A549 (cell line): ENCODE measurements around the gene ACIN1. TPM values are rescaled to one million over a fixed set of nuclear protein-coding genes. Genes with fewer than 3 reads are reported as not detected.

Experiments used
- ATAC-seq, 2 experiments: fragments of 200-7000 bp in 1 of 2; fragments of >200 bp in 1 of 2; cut with Nextera tagmentation in 1 of 2; cut with Tn5 transposase in 1 of 2; 3 replicates each; pipeline versions ENCODE4 v1.8.0 to v1.9.1; 2018 to 2020; ENCODE audit warnings: mild to moderate bottlenecking in 1 of 2, moderate library complexity in 1 of 2
- CTCF ChIA-PET: fragments of 300-600 bp; sonication (Branson Sonifier 250); formaldehyde crosslinking; extraction: SDS; loops from one replicate; lab custom pipeline; 2021; ENCODE audit warnings: antibody characterized with exemption, inconsistent platforms; lab: Yijun Ruan, JAX
- POLR2A ChIA-PET: fragments of 350-600 bp; formaldehyde crosslinking; extraction: SDS; loops from one replicate; lab custom pipeline; 2021; ENCODE audit warnings: antibody characterized with exemption, inconsistent platforms; lab: Yijun Ruan, JAX
- DNase-seq, 2 experiments: peaks; one replicate each; pipeline versions ENCODE4 v3.0.0 to v3.0.0-alpha.2; 2011 to 2016; ENCODE audit warnings: low read depth in 1 of 2, low spot score in 1 of 2
- FAIRE-seq: peaks from 2 replicates; lab custom pipeline; 2011; peaks lifted over from hg19 to GRCh38; lab: Jason Lieb, UNC
- H3K27ac ChIP-seq, 2 experiments: fragments of >200 bp; sonication (Bioruptor Twin); formaldehyde crosslinking; 3 replicates each; pipeline ENCODE4 v1.5.1; 2016 to 2017
- H3K4me1 ChIP-seq: fragments of >200 bp; sonication (Bioruptor Twin); formaldehyde crosslinking; 3 replicates; pipeline ENCODE4 v1.6.1; 2016
- H3K4me2 ChIP-seq: fragments of >200 bp; sonication (Bioruptor Twin); formaldehyde crosslinking; 3 replicates; pipeline ENCODE4 v1.6.1; 2016
- H3K4me3 ChIP-seq: fragments of >200 bp; sonication (Bioruptor Twin); formaldehyde crosslinking; 3 replicates; pipeline ENCODE4 v1.5.1; 2016
- H3K9me3 ChIP-seq: fragments of >200 bp; sonication (Bioruptor Twin); formaldehyde crosslinking; 3 replicates; pipeline ENCODE4 v1.6.1; 2016
- ESRRA ChIP-seq: fragments of 150-350 bp; IDR thresholded peaks from 2 replicates; pipeline ENCODE4 v1.6.1; 2014; ENCODE audit warnings: mild to moderate bottlenecking, low read length, borderline replicate concordance
- FOSL2 ChIP-seq, 2 experiments: fragments of 450-650 bp in 1 of 2; fragments of >200 bp in 1 of 2; sonication (Bioruptor Twin) in 1 of 2; formaldehyde crosslinking; IDR thresholded peaks; 2 replicates each; pipeline versions ENCODE4 v1.5.0 to v1.6.1; 2016 to 2020; ENCODE audit warnings: mild to moderate bottlenecking in 1 of 2, moderate library complexity in 1 of 2
- GATA3 ChIP-seq: IDR thresholded peaks from 2 replicates; pipeline ENCODE4 v1.6.1; 2012; ENCODE audit warnings: borderline replicate concordance
- HEYL ChIP-seq: fragments of 250-450 bp; sonication (Bioruptor Pico); IDR thresholded peaks from 2 replicates; pipeline ENCODE4 v1.8.0; 2021; ENCODE audit warnings: mild to moderate bottlenecking, moderate library complexity
- JUN ChIP-seq, 2 experiments: fragments of >200 bp; sonication (Bioruptor Twin); formaldehyde crosslinking; IDR thresholded peaks; 2 replicates in 1 of 2; 3 replicates in 1 of 2; pipeline ENCODE4 v1.6.1; 2016 to 2017
- JUNB ChIP-seq: fragments of >200 bp; sonication (Bioruptor Twin); formaldehyde crosslinking; IDR thresholded peaks from 2 replicates; pipeline ENCODE4 v1.6.1; 2016
- MYC ChIP-seq: IDR thresholded peaks from 2 replicates; pipeline ENCODE4 v1.6.1; 2012; ENCODE audit warnings: mild to moderate bottlenecking, inconsistent platforms, low read length, improper control_type of control experiment, borderline replicate concordance
- NPAS2 ChIP-seq: fragments of 250-450 bp; sonication (Bioruptor Pico); IDR thresholded peaks from 2 replicates; pipeline ENCODE4 v1.8.0; 2022; ENCODE audit warnings: mild to moderate bottlenecking, moderate library complexity, borderline replicate concordance
- NR3C1 ChIP-seq: fragments of >200 bp; sonication (Bioruptor Twin); formaldehyde crosslinking; IDR thresholded peaks from 3 replicates; pipeline ENCODE4 v1.6.1; 2017
- PHF8 ChIP-seq: fragments of 200-600 bp; sonication (generic); IDR thresholded peaks from 2 replicates; pipeline ENCODE4 v1.6.1; 2016; ENCODE audit warnings: low read depth, mild to moderate bottlenecking, antibody characterized with exemption, moderate library complexity, borderline replicate concordance
- POLR2A ChIP-seq: IDR thresholded peaks from 2 replicates; pipeline ENCODE4 v1.6.1; 2012; ENCODE audit warnings: mild to moderate bottlenecking, low read length
- POLR2AphosphoS2 ChIP-seq: conservative IDR thresholded peaks from 2 replicates; pipeline ENCODE4 v1.6.1; 2012; ENCODE audit warnings: low read length, improper control_type of control experiment, inconsistent platforms
- RAD21 ChIP-seq, 2 experiments: fragments of >200 bp in 1 of 2; sonication (Bioruptor Twin) in 1 of 2; formaldehyde crosslinking in 1 of 2; IDR thresholded peaks in 1 of 2; conservative IDR thresholded peaks in 1 of 2; 2 replicates in 1 of 2; 3 replicates in 1 of 2; pipeline ENCODE4 v1.6.1; 2012 to 2018; ENCODE audit warnings: inconsistent platforms in 1 of 2
- RFX5 ChIP-seq: fragments of 450-650 bp; IDR thresholded peaks from 2 replicates; pipeline ENCODE4 v1.7.1; 2014; ENCODE audit warnings: antibody characterized with exemption, mild to moderate bottlenecking, moderate library complexity
- SMC3 ChIP-seq: fragments of >200 bp; sonication (Bioruptor Twin); formaldehyde crosslinking; IDR thresholded peaks from 3 replicates; pipeline ENCODE4 v1.6.1; 2018; ENCODE audit warnings: inconsistent platforms
- WGBS: methylation state at CpG from one replicate; pipeline ENCODE4 v1.1.6; 2017; ENCODE audit errors: missing lambda C conversion rate; 5-methylcytosine and 5-hydroxymethylcytosine counted together
- polyA plus RNA-seq, 4 experiments: library from polyadenylated mRNA; depleted of rRNA in 3 of 4; stranded (reverse); fragments of >200 nt; fragmentation: RNase III in 1 of 4; extraction: RNeasy Plus Mini Kit Qiagen cat#74134 plus additional on column Dnase treatment in 1 of 4; gene quantifications; 2 replicates in 3 of 4; 3 replicates in 1 of 4; pipeline ENCODE4 v1.2.3, GENCODE V29; 2011 to 2017
- TF ChIP-seq, protein P1 (sequence below): IDR thresholded peaks from 2 replicates; pipeline ENCODE4 v1.6.1; 2012
- TF ChIP-seq, protein P2 (sequence below): fragments of >200 bp; sonication (Bioruptor Twin); formaldehyde crosslinking; IDR thresholded peaks from 3 replicates; pipeline ENCODE4 v1.6.1; 2016
- TF ChIP-seq, protein P3 (sequence below): fragments of >200 bp; sonication (Bioruptor Twin); formaldehyde crosslinking; IDR thresholded peaks from 3 replicates; pipeline ENCODE4 v1.5.1; 2016
- TF ChIP-seq, protein P4 (sequence below): fragments of 200-600 bp; sonication (generic); IDR thresholded peaks from 2 replicates; pipeline ENCODE4 v1.6.1; 2016; ENCODE audit warnings: antibody characterized with exemption, mild to moderate bottlenecking, moderate library complexity

ACIN1 gene
- polyA plus RNA-seq, 2 of the 4 experiments (the other 2 are of a cell fraction), result 140 to 147 TPM

DNA sequence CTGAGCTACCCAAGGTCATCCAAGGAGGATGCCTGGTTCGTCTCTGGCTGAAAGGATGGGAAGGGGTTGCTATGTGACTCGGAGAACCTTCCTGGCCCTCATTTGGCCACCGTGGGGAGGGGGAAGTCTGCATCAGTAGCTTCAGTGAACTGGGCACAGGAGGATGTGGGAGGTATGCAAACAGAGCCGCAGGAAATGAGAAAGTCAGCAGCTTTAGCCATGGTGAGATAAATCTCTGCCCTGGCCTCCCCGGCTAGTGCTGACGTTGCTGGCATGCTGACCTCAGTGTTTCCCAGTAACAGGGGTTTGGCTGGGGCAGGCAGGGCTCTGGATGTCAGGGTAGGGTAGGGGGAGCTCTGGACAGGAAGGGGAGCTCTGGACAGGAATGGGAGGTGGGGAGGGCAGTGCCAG lies 26.4 kb upstream of the ACIN1 start (continued):
- TF ChIP-seq, protein P1, sequence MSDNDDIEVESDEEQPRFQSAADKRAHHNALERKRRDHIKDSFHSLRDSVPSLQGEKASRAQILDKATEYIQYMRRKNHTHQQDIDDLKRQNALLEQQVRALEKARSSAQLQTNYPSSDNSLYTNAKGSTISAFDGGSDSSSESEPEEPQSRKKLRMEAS, result no peak
- TF ChIP-seq POLR2A (no peak), ESRRA (no peak), NR3C1 (no peak), MYC (no peak), GATA3 (no peak), PHF8 (no peak)
- TF ChIP-seq, protein P2, sequence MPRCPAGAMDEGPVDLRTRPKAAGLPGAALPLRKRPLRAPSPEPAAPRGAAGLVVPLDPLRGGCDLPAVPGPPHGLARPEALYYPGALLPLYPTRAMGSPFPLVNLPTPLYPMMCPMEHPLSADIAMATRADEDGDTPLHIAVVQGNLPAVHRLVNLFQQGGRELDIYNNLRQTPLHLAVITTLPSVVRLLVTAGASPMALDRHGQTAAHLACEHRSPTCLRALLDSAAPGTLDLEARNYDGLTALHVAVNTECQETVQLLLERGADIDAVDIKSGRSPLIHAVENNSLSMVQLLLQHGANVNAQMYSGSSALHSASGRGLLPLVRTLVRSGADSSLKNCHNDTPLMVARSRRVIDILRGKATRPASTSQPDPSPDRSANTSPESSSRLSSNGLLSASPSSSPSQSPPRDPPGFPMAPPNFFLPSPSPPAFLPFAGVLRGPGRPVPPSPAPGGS, result no peak

DNA sequence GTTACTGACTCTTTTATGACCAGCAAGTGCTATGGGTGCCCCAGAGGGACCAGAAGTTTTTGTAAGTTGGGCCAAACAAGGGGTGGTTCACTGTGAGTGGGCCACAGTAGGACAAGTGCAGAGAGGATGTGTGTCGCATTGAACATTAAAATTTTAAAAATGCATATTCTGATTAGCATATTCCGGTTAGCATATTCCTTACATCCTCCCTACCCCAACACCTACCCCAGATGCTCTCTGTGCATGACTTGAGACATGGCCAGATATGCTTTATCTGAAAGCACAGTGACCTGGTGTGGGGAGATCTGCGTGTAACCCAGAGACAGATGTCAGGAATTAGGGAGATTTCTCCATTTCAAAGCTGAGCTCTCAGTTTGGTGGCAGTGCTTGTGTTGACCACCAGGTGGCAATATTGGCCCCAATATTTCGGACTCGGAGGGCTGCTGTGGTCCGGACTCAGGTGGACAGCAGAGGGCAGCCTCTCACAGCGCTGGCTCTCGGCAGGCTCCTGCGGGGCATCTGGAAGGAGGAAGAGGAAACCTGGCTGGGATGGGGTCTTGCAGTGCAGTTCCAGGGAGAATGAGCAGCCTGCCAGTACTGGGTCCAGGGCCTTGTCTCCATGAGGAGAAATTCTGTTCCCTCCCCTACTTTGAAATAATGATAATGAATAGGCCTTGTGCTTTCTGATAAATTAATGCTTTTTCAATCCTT lies 25.8 kb upstream of the ACIN1 start:
- DNase-seq, result peak; percentile 81 to 92
- TF ChIP-seq JUNB, result no peak
- TF ChIP-seq SMC3, result peak; percentile 100
- TF ChIP-seq, protein P3, sequence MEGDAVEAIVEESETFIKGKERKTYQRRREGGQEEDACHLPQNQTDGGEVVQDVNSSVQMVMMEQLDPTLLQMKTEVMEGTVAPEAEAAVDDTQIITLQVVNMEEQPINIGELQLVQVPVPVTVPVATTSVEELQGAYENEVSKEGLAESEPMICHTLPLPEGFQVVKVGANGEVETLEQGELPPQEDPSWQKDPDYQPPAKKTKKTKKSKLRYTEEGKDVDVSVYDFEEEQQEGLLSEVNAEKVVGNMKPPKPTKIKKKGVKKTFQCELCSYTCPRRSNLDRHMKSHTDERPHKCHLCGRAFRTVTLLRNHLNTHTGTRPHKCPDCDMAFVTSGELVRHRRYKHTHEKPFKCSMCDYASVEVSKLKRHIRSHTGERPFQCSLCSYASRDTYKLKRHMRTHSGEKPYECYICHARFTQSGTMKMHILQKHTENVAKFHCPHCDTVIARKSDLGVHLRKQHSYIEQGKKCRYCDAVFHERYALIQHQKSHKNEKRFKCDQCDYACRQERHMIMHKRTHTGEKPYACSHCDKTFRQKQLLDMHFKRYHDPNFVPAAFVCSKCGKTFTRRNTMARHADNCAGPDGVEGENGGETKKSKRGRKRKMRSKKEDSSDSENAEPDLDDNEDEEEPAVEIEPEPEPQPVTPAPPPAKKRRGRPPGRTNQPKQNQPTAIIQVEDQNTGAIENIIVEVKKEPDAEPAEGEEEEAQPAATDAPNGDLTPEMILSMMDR, result peak; percentile 100
- TF ChIP-seq MYC, result 0 out of 2 replicates have a peak, but pooled peaks have one; percentile 31
- peak; percentile 99 for TF ChIP-seq RAD21 (conservative IDR thresholded peaks at IDR 0.05 in 1 of 2, IDR thresholded peaks at IDR 0.05 in 1 of 2)
- TF ChIP-seq GATA3, result no peak
- peak; percentile 86 to 95 for ATAC-seq
- Histone ChIP-seq H3K4me1 (peaks cover 2% of the 10 kb centered on the region; the same call in 2 of the 3 replicates), H3K4me2 (no peak overlapping the region), H3K27ac (no peak overlapping the region; a peak in 1 of 6 replicates), H3K9me3 (no peaks in the 10 kb centered on the region), H3K4me3 (no peak overlapping the region)
- ChIA-PET CTCF (interaction anchor here (0.6 to 24.2 kb wide), 67 partner anchors 10 to 1296 kb away, joined by 3 to 848 read pairs (median 4); partner anchors contain the start of genes ACIN1, C14orf119, HOMEZ and PPP1R3E), POLR2A (interaction anchor here (0.6 to 1.0 kb wide), 3 partner anchors 26 to 180 kb away, joined by 3 to 6 read pairs (median 4); partner anchors contain the start of genes ACIN1 and C14orf119)
- no peak for FAIRE-seq
- WGBS, result 18% methylated on average over 9 of the region's 9 CpGs

DNA sequence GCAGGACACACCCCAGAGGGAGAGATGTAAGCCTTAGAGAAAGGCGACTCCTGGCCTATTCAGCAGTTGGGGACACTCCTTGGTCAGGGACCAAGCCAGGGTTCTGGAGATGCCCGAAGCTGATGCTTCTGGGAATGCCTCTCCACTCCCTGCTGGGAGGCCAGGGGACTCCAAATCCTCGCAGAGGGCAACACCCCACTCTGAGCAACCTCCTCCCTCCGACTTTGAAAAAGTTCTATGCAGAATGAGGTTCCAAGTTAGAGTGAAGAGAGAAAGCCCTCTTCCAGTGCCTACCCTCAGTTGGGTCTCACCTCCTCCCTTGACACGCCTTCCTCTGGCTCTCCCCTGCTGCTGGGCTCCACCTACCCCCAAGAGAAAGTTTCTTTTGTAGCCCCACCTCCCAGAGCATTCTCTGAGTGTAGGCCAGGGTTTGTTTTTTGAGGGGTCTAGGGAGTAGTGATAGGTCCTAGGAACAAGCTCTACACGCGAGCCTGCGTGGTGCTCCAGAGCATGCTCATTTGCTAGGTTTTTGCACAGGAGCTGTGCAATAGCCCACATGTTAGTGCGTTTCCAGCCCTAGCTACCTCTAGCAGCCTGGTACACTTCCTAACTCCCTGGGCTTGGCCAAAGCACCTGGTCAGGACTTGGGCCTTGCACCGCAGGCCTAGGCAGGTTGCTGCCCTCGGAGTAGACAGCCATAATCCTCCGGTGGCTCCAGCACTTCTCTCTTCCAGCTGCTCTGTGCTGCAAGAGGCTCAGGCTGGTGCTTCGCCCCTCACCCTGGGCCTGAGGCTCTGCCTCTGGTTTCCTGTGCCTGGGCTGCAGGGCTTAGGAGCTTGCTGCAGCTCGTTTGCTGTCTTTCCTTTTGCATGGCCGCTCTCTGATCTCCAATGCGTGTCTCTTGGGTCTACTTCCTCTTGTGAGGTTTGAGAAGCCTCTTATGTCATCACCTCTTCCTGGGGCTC lies 24.7 kb upstream of the ACIN1 start:
- 62% methylated on average over 16 of the region's 16 CpGs for WGBS
- POLR2A ChIA-PET, result no interaction called here
- no peak for DNase-seq
- no peak for FAIRE-seq
- H3K4me3 ChIP-seq, result no peak overlapping the region
- no peaks in the 10 kb centered on the region for H3K9me3 ChIP-seq
- CTCF ChIA-PET, result interaction anchor here (0.6 to 24.2 kb wide), 27 partner anchors 9 to 951 kb away, joined by 3 to 848 read pairs (median 9); partner anchors contain the start of genes HOMEZ, PPP1R3E and SLC7A8
- H3K27ac ChIP-seq, result no peak overlapping the region; a peak in 1 of 6 replicates
- H3K4me1 ChIP-seq, result peaks cover 13% of the 10 kb centered on the region
- ATAC-seq, result no peak
- H3K4me2 ChIP-seq, result no peak overlapping the region
- TF ChIP-seq FOSL2 (IDR thresholded peaks at IDR 0.05), result no peak
- TF ChIP-seq FOSL2 (CRISPR knock-in tag; IDR thresholded peaks at IDR 0.05), result no peak
- TF ChIP-seq, protein P2, result no peak
- no peak for TF ChIP-seq NPAS2 (CRISPR knock-in tag)
- TF ChIP-seq HEYL (CRISPR knock-in tag), result no peak
- TF ChIP-seq RFX5, result no peak
- TF ChIP-seq, protein P3, result no peak
- TF ChIP-seq JUN (IDR thresholded peaks at IDR 0.05), result no peak
- TF ChIP-seq POLR2AphosphoS2, result no peak
- TF ChIP-seq, protein P4, sequence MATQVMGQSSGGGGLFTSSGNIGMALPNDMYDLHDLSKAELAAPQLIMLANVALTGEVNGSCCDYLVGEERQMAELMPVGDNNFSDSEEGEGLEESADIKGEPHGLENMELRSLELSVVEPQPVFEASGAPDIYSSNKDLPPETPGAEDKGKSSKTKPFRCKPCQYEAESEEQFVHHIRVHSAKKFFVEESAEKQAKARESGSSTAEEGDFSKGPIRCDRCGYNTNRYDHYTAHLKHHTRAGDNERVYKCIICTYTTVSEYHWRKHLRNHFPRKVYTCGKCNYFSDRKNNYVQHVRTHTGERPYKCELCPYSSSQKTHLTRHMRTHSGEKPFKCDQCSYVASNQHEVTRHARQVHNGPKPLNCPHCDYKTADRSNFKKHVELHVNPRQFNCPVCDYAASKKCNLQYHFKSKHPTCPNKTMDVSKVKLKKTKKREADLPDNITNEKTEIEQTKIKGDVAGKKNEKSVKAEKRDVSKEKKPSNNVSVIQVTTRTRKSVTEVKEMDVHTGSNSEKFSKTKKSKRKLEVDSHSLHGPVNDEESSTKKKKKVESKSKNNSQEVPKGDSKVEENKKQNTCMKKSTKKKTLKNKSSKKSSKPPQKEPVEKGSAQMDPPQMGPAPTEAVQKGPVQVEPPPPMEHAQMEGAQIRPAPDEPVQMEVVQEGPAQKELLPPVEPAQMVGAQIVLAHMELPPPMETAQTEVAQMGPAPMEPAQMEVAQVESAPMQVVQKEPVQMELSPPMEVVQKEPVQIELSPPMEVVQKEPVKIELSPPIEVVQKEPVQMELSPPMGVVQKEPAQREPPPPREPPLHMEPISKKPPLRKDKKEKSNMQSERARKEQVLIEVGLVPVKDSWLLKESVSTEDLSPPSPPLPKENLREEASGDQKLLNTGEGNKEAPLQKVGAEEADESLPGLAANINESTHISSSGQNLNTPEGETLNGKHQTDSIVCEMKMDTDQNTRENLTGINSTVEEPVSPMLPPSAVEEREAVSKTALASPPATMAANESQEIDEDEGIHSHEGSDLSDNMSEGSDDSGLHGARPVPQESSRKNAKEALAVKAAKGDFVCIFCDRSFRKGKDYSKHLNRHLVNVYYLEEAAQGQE, result no peak
